ENCODE measurements around the gene SAMD1.

Gene SAMD1

GRCh38 chr19:14090509-14091080 is at the start of gene SAMD1:
Gene SAMD1 (minus strand): TSS chr19:14090751.
- peak within 1 kb of the TSS; percentile 89 for H3K9ac ChIP-seq (ENCODE audit: low read length)
- peaks cover 12% of the 10 kb centered on the region for H3K4me1 ChIP-seq (ENCODE audit: low read length)
- peaks cover 7% of the 10 kb centered on the region; the same call in 1 of the 2 replicates for H3K9me3 ChIP-seq (ENCODE audit: insufficient read depth, low read length)
- no peak for TF ChIP-seq EZH2phosphoT487 (IDR thresholded peaks at IDR 0.05; ENCODE audit: low read depth)
- TF ChIP-seq, protein P1, sequence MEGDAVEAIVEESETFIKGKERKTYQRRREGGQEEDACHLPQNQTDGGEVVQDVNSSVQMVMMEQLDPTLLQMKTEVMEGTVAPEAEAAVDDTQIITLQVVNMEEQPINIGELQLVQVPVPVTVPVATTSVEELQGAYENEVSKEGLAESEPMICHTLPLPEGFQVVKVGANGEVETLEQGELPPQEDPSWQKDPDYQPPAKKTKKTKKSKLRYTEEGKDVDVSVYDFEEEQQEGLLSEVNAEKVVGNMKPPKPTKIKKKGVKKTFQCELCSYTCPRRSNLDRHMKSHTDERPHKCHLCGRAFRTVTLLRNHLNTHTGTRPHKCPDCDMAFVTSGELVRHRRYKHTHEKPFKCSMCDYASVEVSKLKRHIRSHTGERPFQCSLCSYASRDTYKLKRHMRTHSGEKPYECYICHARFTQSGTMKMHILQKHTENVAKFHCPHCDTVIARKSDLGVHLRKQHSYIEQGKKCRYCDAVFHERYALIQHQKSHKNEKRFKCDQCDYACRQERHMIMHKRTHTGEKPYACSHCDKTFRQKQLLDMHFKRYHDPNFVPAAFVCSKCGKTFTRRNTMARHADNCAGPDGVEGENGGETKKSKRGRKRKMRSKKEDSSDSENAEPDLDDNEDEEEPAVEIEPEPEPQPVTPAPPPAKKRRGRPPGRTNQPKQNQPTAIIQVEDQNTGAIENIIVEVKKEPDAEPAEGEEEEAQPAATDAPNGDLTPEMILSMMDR (IDR thresholded peaks at IDR 0.05; ENCODE audit: low read depth, low read length): no peak
- H3K27ac ChIP-seq (ENCODE audit: low read length): peak within 1 kb of the TSS; percentile 76
- H2AFZ ChIP-seq (ENCODE audit: low read depth, low read length): 0 out of 2 replicates have a peak within 1 kb of the TSS, but pooled peaks have one; percentile 36
- no peaks in the 10 kb centered on the region for H3K79me2 ChIP-seq (ENCODE audit: low read length)
- peak within 1 kb of the TSS; percentile 88 for H3K4me3 ChIP-seq (ENCODE audit: low read length)
- H3K4me2 ChIP-seq (ENCODE audit: low read length): peak within 1 kb of the TSS; percentile 92
- peaks cover 23% of the 10 kb centered on the region for H3K36me3 ChIP-seq (replicated peaks; ENCODE audit: low read depth, low read length)
- H3K27me3 ChIP-seq (ENCODE audit: low read depth, low read length): no peaks in the 10 kb centered on the region
- H4K20me1 ChIP-seq (ENCODE audit: insufficient read depth, low read length): no peaks in the 10 kb centered on the region

- no peak overlapping the region for H3K9ac ChIP-seq (ENCODE audit: low read length)
- H3K27ac ChIP-seq (ENCODE audit: low read length): no peak overlapping the region
- 0 out of 2 replicates have a peak, but pooled peaks cover 3% of the 10 kb centered on the region for H4K20me1 ChIP-seq (ENCODE audit: insufficient read depth, low read length)
- no peaks in the 10 kb centered on the region for H3K9me3 ChIP-seq (ENCODE audit: insufficient read depth, low read length)
- no peak overlapping the region for H3K4me3 ChIP-seq (ENCODE audit: low read length)
- H3K4me2 ChIP-seq (ENCODE audit: low read length): no peak overlapping the region
- H3K79me2 ChIP-seq (ENCODE audit: low read length): peaks cover 20% of the 10 kb centered on the region
- H3K4me1 ChIP-seq (ENCODE audit: low read length): peaks cover 5% of the 10 kb centered on the region
- TF ChIP-seq EZH2phosphoT487 (IDR thresholded peaks at IDR 0.05; ENCODE audit: low read depth): no peak
- TF ChIP-seq, protein P1 (IDR thresholded peaks at IDR 0.05; ENCODE audit: low read depth, low read length): no peak
- no peaks in the 10 kb centered on the region for H3K27me3 ChIP-seq (ENCODE audit: low read depth, low read length)
- no peak overlapping the region for H2AFZ ChIP-seq (ENCODE audit: low read depth, low read length)
- no peaks in the 10 kb centered on the region for H3K36me3 ChIP-seq (replicated peaks; ENCODE audit: low read depth, low read length)
Observed at GRCh38 chr19:14139944-14140343, 49.4 kb upstream of the SAMD1 start.

GRCh38 chr19:14138576-14139265 is 48.2 kb upstream of the SAMD1 start:
- Histone ChIP-seq H3K4me3 (ENCODE audit: low read length) (no peak overlapping the region), H3K4me1 (ENCODE audit: low read length) (peaks cover 5% of the 10 kb centered on the region), H3K27me3 (ENCODE audit: low read depth, low read length) (no peaks in the 10 kb centered on the region), H4K20me1 (ENCODE audit: insufficient read depth, low read length) (0 out of 2 replicates have a peak, but pooled peaks cover 3% of the 10 kb centered on the region), H2AFZ (ENCODE audit: low read depth, low read length) (no peak overlapping the region), H3K79me2 (ENCODE audit: low read length) (peaks cover 31% of the 10 kb centered on the region), H3K4me2 (ENCODE audit: low read length) (no peak overlapping the region), H3K9ac (ENCODE audit: low read length) (no peak overlapping the region), H3K9me3 (ENCODE audit: insufficient read depth, low read length) (no peaks in the 10 kb centered on the region), H3K27ac (ENCODE audit: low read length) (no peak overlapping the region), H3K36me3 (replicated peaks; ENCODE audit: low read depth, low read length) (peaks cover 8% of the 10 kb centered on the region)
- no peak for TF ChIP-seq EZH2phosphoT487 (IDR thresholded peaks at IDR 0.05; ENCODE audit: low read depth)
- TF ChIP-seq, protein P1 (IDR thresholded peaks at IDR 0.05; ENCODE audit: low read depth, low read length): no peak

- peaks cover 35% of the 10 kb centered on the region for H3K79me2 ChIP-seq (ENCODE audit: low read length)
- TF ChIP-seq, protein P1 (IDR thresholded peaks at IDR 0.05; ENCODE audit: low read depth, low read length): peak; percentile 90
- TF ChIP-seq EZH2phosphoT487 (IDR thresholded peaks at IDR 0.05; ENCODE audit: low read depth): no peak
- peak within 1 kb of the TSS; percentile 8; the same call in 1 of the 2 replicates for H2AFZ ChIP-seq (ENCODE audit: low read depth, low read length)
- H3K36me3 ChIP-seq (replicated peaks; ENCODE audit: low read depth, low read length): peaks cover 16% of the 10 kb centered on the region
- peak within 1 kb of the TSS; percentile 95 for H3K4me2 ChIP-seq (ENCODE audit: low read length)
- H3K4me3 ChIP-seq (ENCODE audit: low read length): peak within 1 kb of the TSS; percentile 97
- no peaks in the 10 kb centered on the region for H3K9me3 ChIP-seq (ENCODE audit: insufficient read depth, low read length)
- no peaks in the 10 kb centered on the region for H4K20me1 ChIP-seq (ENCODE audit: insufficient read depth, low read length)
- H3K4me1 ChIP-seq (ENCODE audit: low read length): peaks cover 5% of the 10 kb centered on the region
- peak within 1 kb of the TSS; percentile 92 for H3K9ac ChIP-seq (ENCODE audit: low read length)
- H3K27me3 ChIP-seq (ENCODE audit: low read depth, low read length): no peaks in the 10 kb centered on the region
- H3K27ac ChIP-seq (ENCODE audit: low read length): peak within 1 kb of the TSS; percentile 57
Observed at GRCh38 chr19:14136509-14137281, 46.1 kb upstream of the SAMD1 start, which contains the start of gene ASF1B. Gene ASF1B (minus strand): TSS chr19:14136589. CDS start chr19:14136456, 133 bp downstream.
